Measurements from ENCODE around the gene DISP2. TPM values are rescaled to one million over a fixed set of nuclear protein-coding genes. Genes with fewer than 3 reads are reported as not detected.

Gene DISP2
- total and polyA plus RNA-seq, 2 donors from 2014 or later, result 0.04 to 0.69 TPM

GRCh38 chr15:40365624-40366456 lies 7.8 kb downstream of the DISP2 start:
- Histone ChIP-seq H3K9ac (ENCODE audit: low read length in 3 of 3) (no peak overlapping the region), H3K27me3 (ENCODE audit: control insufficient read depth, insufficient read depth, low read length) (no peaks in the 10 kb centered on the region), H3K4me1 (ENCODE audit: control insufficient read depth in 2 of 3, insufficient read depth in 2 of 3, low read depth in 1 of 3, low read length in 3 of 3) (peaks cover 0 to 4% (median 0%) of the 10 kb centered on the region in 3 donors), H3K9me3 (ENCODE audit: control insufficient read depth in 2 of 3, insufficient read depth in 1 of 3, low read length in 3 of 3) (no peaks in the 10 kb centered on the region), H3K36me3 (ENCODE audit: control insufficient read depth in 2 of 3, insufficient read depth in 3 of 3, low read length in 3 of 3) (no peaks in the 10 kb centered on the region), H3K27ac (ENCODE audit: low read depth in 2 of 2, low read length in 2 of 2) (no peak overlapping the region), H3K4me3 (ENCODE audit: low read length in 3 of 3) (no peak overlapping the region)
- DNase-seq (no peak), FAIRE-seq (no peak)
- intact Hi-C loops (cut with DNase I), result no loop called here
- no peak for TF ChIP-seq CTCF (IDR thresholded peaks at IDR 0.05; ENCODE audit: borderline replicate concordance, extremely low read depth, insufficient read depth)

- Histone ChIP-seq H3K36me3 (ENCODE audit: control insufficient read depth in 2 of 3, insufficient read depth in 3 of 3, low read length in 3 of 3) (no peaks in the 10 kb centered on the region), H3K27ac (ENCODE audit: low read depth in 2 of 2, low read length in 2 of 2) (no peak overlapping the region), H3K27me3 (ENCODE audit: control insufficient read depth, insufficient read depth, low read length) (no peaks in the 10 kb centered on the region), H3K9ac (ENCODE audit: low read length in 3 of 3) (no peak overlapping the region), H3K9me3 (ENCODE audit: control insufficient read depth in 2 of 3, insufficient read depth in 1 of 3, low read length in 3 of 3) (no peaks in the 10 kb centered on the region), H3K4me1 (ENCODE audit: control insufficient read depth in 2 of 3, insufficient read depth in 2 of 3, low read depth in 1 of 3, low read length in 3 of 3) (peaks cover 0 to 4% (median 0%) of the 10 kb centered on the region in 3 donors), H3K4me3 (ENCODE audit: low read length in 3 of 3) (no peak overlapping the region)
- peak in 1 of 5 donors; percentile 34 for DNase-seq
- no peak for FAIRE-seq
- TF ChIP-seq CTCF (IDR thresholded peaks at IDR 0.05; ENCODE audit: borderline replicate concordance, extremely low read depth, insufficient read depth), result no peak
- intact Hi-C loops (cut with DNase I), result no loop called here
Observed at GRCh38 chr15:40366457-40367370, 8.7 kb downstream of the DISP2 start.

GRCh38 chr15:40367371-40367685 lies 9.3 kb downstream of the DISP2 start:
- Histone ChIP-seq H3K27ac (ENCODE audit: low read depth in 2 of 2, low read length in 2 of 2) (no peak overlapping the region), H3K9me3 (ENCODE audit: control insufficient read depth in 2 of 3, insufficient read depth in 1 of 3, low read length in 3 of 3) (no peaks in the 10 kb centered on the region), H3K27me3 (ENCODE audit: control insufficient read depth, insufficient read depth, low read length) (no peaks in the 10 kb centered on the region), H3K36me3 (ENCODE audit: control insufficient read depth in 2 of 3, insufficient read depth in 3 of 3, low read length in 3 of 3) (no peaks in the 10 kb centered on the region), H3K4me3 (ENCODE audit: low read length in 3 of 3) (peak overlapping the region in 1 of 3 donors; percentile 29), H3K4me1 (ENCODE audit: control insufficient read depth in 2 of 3, insufficient read depth in 2 of 3, low read depth in 1 of 3, low read length in 3 of 3) (peaks cover 0 to 4% (median 0%) of the 10 kb centered on the region in 3 donors), H3K9ac (ENCODE audit: low read length in 3 of 3) (peak overlapping the region in 1 of 3 donors; percentile 34)
- DNase-seq, result no peak
- intact Hi-C loops (cut with DNase I), result no loop called here
- no peak for TF ChIP-seq CTCF (IDR thresholded peaks at IDR 0.05; ENCODE audit: borderline replicate concordance, extremely low read depth, insufficient read depth)
- no peak for FAIRE-seq
